Testis (tissue), 3 donors: ENCODE results near the gene STK17B. TPM values are rescaled to one million over a fixed set of nuclear protein-coding genes. Genes with fewer than 3 reads are reported as not detected.

Experiments used
- DNase-seq: peaks from one replicate; pipeline ENCODE4 v3.0.0-alpha.2; 2019
- H3K27ac ChIP-seq, 2 donors: fragments of 200-600 bp; sonication (generic); one replicate each; pipeline ENCODE4 v1.5.1; 2019
- H3K27me3 ChIP-seq: fragments of 200-600 bp; sonication (generic); one replicate; pipeline ENCODE4 v1.5.1; 2019
- H3K36me3 ChIP-seq: fragments of 200-600 bp; sonication (generic); one replicate; pipeline ENCODE4 v1.5.1; 2017; ENCODE audit warnings: low read depth; ENCODE audit errors: missing control alignments
- H3K4me1 ChIP-seq: fragments of 200-600 bp; sonication (generic); one replicate; pipeline ENCODE4 v1.5.1; 2019
- H3K4me3 ChIP-seq, 2 donors: fragments of 200-600 bp; sonication (generic); one replicate each; pipeline ENCODE4 v1.5.1; 2017 to 2019
- H3K9me3 ChIP-seq: fragments of 200-600 bp; sonication (generic); one replicate; pipeline ENCODE4 v1.5.1; 2017
- CTCF ChIP-seq, 3 experiments: fragments of 450-650 bp in 2 of 3; fragments of 200-600 bp in 1 of 3; sonication (generic) in 1 of 3; IDR thresholded peaks; one replicate each; pipeline ENCODE4 v1.5.1; 2016 to 2019; ENCODE audit warnings: antibody characterized with exemption in 3 of 3, mild to moderate bottlenecking in 2 of 3, moderate library complexity in 1 of 3
- POLR2A ChIP-seq: fragments of 450-650 bp; IDR thresholded peaks from one replicate; pipeline ENCODE4 v1.6.1; 2017; ENCODE audit warnings: antibody characterized with exemption, mild to moderate bottlenecking, moderate library complexity
- WGBS, 2 donors: methylation state at CpG; one replicate each; pipeline ENCODE4 v1.1.5; 2018; 5-methylcytosine and 5-hydroxymethylcytosine counted together
- intact Hi-C: fragments of 100-400 bp; cut with DNase I; formaldehyde crosslinking; loops from one replicate; pipeline ENCODE4 v1.15.1; 2023; ENCODE audit warnings: low total_unique reads
- polyA plus RNA-seq: library from polyadenylated mRNA; stranded (reverse); fragments of 350-450 nt; fragmentation: Illumina TruSeq; extraction: RNeasy Lipid Tissue Mini Kit (QIAGEN cat#74804); gene quantifications from one replicate; pipeline ENCODE4 v1.2.3, GENCODE V29; 2014; ENCODE audit warnings: low read depth, low replicate concordance; ENCODE audit not compliant: insufficient read depth
- total RNA-seq, 2 donors: library from RNA; depleted of rRNA; stranded (reverse); fragments of >200 nt; gene quantifications; one replicate each; pipeline ENCODE4 v1.2.3, GENCODE V29; 2016

STK17B gene
- total and polyA plus RNA-seq, 3 donors from 2014 or later, result 10.4 to 18.1 (median 10.6) TPM

GRCh38 chr2:196217116-196217515 lies 45.7 kb upstream of the STK17B start:
- Histone ChIP-seq H3K9me3 (no peaks in the 10 kb centered on the region), H3K27ac (no peak overlapping the region), H3K27me3 (no peaks in the 10 kb centered on the region), H3K4me3 (no peak overlapping the region), H3K36me3 (no peaks in the 10 kb centered on the region), H3K4me1 (no peaks in the 10 kb centered on the region)
- 93 to 94% methylated on average over 4 of the region's 4 CpGs for WGBS, 2 donors
- intact Hi-C loops, result no loop called here
- DNase-seq, result no peak
- TF ChIP-seq POLR2A, result no peak
- no peak for TF ChIP-seq CTCF (IDR thresholded peaks at IDR 0.05)

- intact Hi-C loops, result no loop called here
- no peak for TF ChIP-seq POLR2A
- no peak for TF ChIP-seq CTCF (IDR thresholded peaks at IDR 0.05)
- Histone ChIP-seq H3K4me3 (no peak overlapping the region), H3K9me3 (no peaks in the 10 kb centered on the region), H3K27me3 (no peaks in the 10 kb centered on the region), H3K27ac (no peak overlapping the region), H3K36me3 (no peaks in the 10 kb centered on the region), H3K4me1 (no peaks in the 10 kb centered on the region)
- WGBS, 2 donors, result 90 to 92% methylated on average over 6 of the region's 6 CpGs
- DNase-seq, result no peak
Measured at GRCh38 chr2:196215376-196215775, 44.0 kb upstream of the STK17B start.

GRCh38 chr2:196214156-196214555 lies 42.8 kb upstream of the STK17B start:
- TF ChIP-seq POLR2A (no peak), CTCF (IDR thresholded peaks at IDR 0.05) (no peak)

GRCh38 chr2:196213252-196213980 lies 42.0 kb upstream of the STK17B start:
- 80 to 97% methylated on average over 3 of the region's 3 CpGs for WGBS, 2 donors
- Histone ChIP-seq H3K9me3 (no peaks in the 10 kb centered on the region), H3K4me1 (no peaks in the 10 kb centered on the region), H3K36me3 (no peaks in the 10 kb centered on the region), H3K27me3 (no peaks in the 10 kb centered on the region), H3K4me3 (no peak overlapping the region), H3K27ac (no peak overlapping the region)
- DNase-seq, result no peak
- intact Hi-C loops, result no loop called here
- TF ChIP-seq POLR2A, result no peak
- no peak for TF ChIP-seq CTCF (IDR thresholded peaks at IDR 0.05)

More at GRCh38 chr2:196214156-196214555, 42.8 kb upstream of the STK17B start:
- no peaks in the 10 kb centered on the region for H3K36me3 ChIP-seq
- H3K27me3 ChIP-seq, result no peaks in the 10 kb centered on the region
- no peak overlapping the region for H3K4me3 ChIP-seq
- H3K27ac ChIP-seq, result no peak overlapping the region
- no peaks in the 10 kb centered on the region for H3K9me3 ChIP-seq
- no peaks in the 10 kb centered on the region for H3K4me1 ChIP-seq
- DNase-seq, result no peak
- intact Hi-C loops, result no loop called here

- no peak for TF ChIP-seq CTCF (IDR thresholded peaks at IDR 0.05)
- TF ChIP-seq POLR2A, result no peak
- DNase-seq, result no peak
- H3K9me3 ChIP-seq, result no peaks in the 10 kb centered on the region
- H3K27ac ChIP-seq, result no peak overlapping the region
- H3K36me3 ChIP-seq, result no peaks in the 10 kb centered on the region
- WGBS, 2 donors, result 47 to 53% methylated on average over 1 of the region's 1 CpG
- intact Hi-C loops, result no loop called here
- H3K4me3 ChIP-seq, result no peak overlapping the region
- H3K4me1 ChIP-seq, result no peaks in the 10 kb centered on the region
- H3K27me3 ChIP-seq, result no peaks in the 10 kb centered on the region
Measured at GRCh38 chr2:196208915-196209314, 37.5 kb upstream of the STK17B start.
